Activated naive CD4-positive, alpha-beta T cell treated with anti-CD3 and anti-CD28 coated beads, Interleukin-2, amount 10 ng/mL, durations not matched to agents 7 days and 5 days (primary cell): ENCODE data around the gene KRTAP4-6.
"Not testable (repeated sequence)": the region's sequence is repeated elsewhere in the genome, so short reads cannot be mapped to it uniquely, and the experiment has no call there.

ENCODE experiments used
- CTCF ChIA-PET: fragments of 350-600 bp; sonication (Branson Sonifier 250); formaldehyde crosslinking; loops from one replicate; lab custom pipeline; 2021; ENCODE audit warnings: antibody characterized with exemption; lab: Charles Lee
- DNase-seq: peaks from one replicate; pipeline ENCODE4 v3.0.0-alpha.2; 2020
- H3K27ac Mint-ChIP-seq: one replicate; pipeline ENCODE4 v1.8.0; 2021; ENCODE audit warnings: mild to moderate bottlenecking, moderate library complexity, mixed read lengths
- H3K27me3 Mint-ChIP-seq: one replicate; pipeline ENCODE4 v1.8.0; 2021; ENCODE audit warnings: mild to moderate bottlenecking, mixed read lengths
- H3K36me3 Mint-ChIP-seq: one replicate; pipeline ENCODE4 v1.8.0; 2021; ENCODE audit warnings: mixed read lengths
- H3K4me1 Mint-ChIP-seq: one replicate; pipeline ENCODE4 v1.8.0; 2021; ENCODE audit warnings: mixed read lengths
- H3K4me3 Mint-ChIP-seq: one replicate; pipeline ENCODE4 v1.8.0; 2021; ENCODE audit warnings: mild to moderate bottlenecking, moderate library complexity, mixed read lengths
- H3K9me3 Mint-ChIP-seq: one replicate; pipeline ENCODE4 v1.8.0; 2021; ENCODE audit warnings: mixed read lengths

The KRTAP4-6 gene

GRCh38 chr17:41105347-41105746 lies 35.0 kb downstream of the KRTAP4-6 start, which contains the start of gene KRTAP4-9:
Gene KRTAP4-9 (plus strand): TSS chr17:41105389. CDS start chr17:41105389, 0 bp downstream.
- H3K4me1 Mint-ChIP-seq, result not testable (repeated sequence)

GRCh38 chr17:41104386-41105038 lies 35.8 kb downstream of the KRTAP4-6 start:
- H3K4me3 Mint-ChIP-seq, CTCF ChIA-PET, H3K27ac Mint-ChIP-seq, H3K9me3 Mint-ChIP-seq, DNase-seq, H3K36me3 Mint-ChIP-seq, H3K4me1 Mint-ChIP-seq, H3K27me3 Mint-ChIP-seq: not testable (repeated sequence)

More at GRCh38 chr17:41105347-41105746, 35.0 kb downstream of the KRTAP4-6 start, which contains the start of gene KRTAP4-9:
- H3K4me3 Mint-ChIP-seq, DNase-seq, H3K9me3 Mint-ChIP-seq, CTCF ChIA-PET, H3K36me3 Mint-ChIP-seq, H3K27ac Mint-ChIP-seq: not testable (repeated sequence)
- peaks cover 15% of the 10 kb centered on the region for H3K27me3 Mint-ChIP-seq

- DNase-seq, result no peak
- peaks cover 5% of the 10 kb centered on the region for H3K9me3 Mint-ChIP-seq
- CTCF ChIA-PET, result no interaction called here
- H3K36me3 Mint-ChIP-seq, result no peaks in the 10 kb centered on the region
- H3K4me1 Mint-ChIP-seq, result peaks cover 6% of the 10 kb centered on the region
- H3K27ac Mint-ChIP-seq, result no peak overlapping the region
- H3K4me3 Mint-ChIP-seq, result no peak overlapping the region
- H3K27me3 Mint-ChIP-seq, result peaks cover 10% of the 10 kb centered on the region
Measured at GRCh38 chr17:41103896-41104295, 36.4 kb downstream of the KRTAP4-6 start.

GRCh38 chr17:41101586-41102259 lies 38.6 kb downstream of the KRTAP4-6 start, which contains the start of gene KRTAP4-16:
Gene KRTAP4-16 (minus strand): TSS chr17:41102209. CDS start chr17:41102209, 0 bp downstream.
- H3K4me3 Mint-ChIP-seq, result no peak within 1 kb of the TSS
- no peaks in the 10 kb centered on the region for H3K36me3 Mint-ChIP-seq
- no peaks in the 10 kb centered on the region for H3K4me1 Mint-ChIP-seq
- CTCF ChIA-PET, result no interaction called here
- DNase-seq, result no peak
- H3K9me3 Mint-ChIP-seq, result no peaks in the 10 kb centered on the region
- H3K27ac Mint-ChIP-seq, result no peak within 1 kb of the TSS
- peaks cover 13% of the 10 kb centered on the region for H3K27me3 Mint-ChIP-seq

- not testable (repeated sequence) for H3K4me3 Mint-ChIP-seq, DNase-seq, H3K4me1 Mint-ChIP-seq
Measured at GRCh38 chr17:41099682-41100480, 40.5 kb downstream of the KRTAP4-6 start.

GRCh38 chr17:41098481-41098880 lies 41.9 kb downstream of the KRTAP4-6 start:
- CTCF ChIA-PET, result no interaction called here
- Mint-ChIP-seq H3K27ac (no peak overlapping the region), H3K36me3 (no peaks in the 10 kb centered on the region), H3K27me3 (peaks cover 16% of the 10 kb centered on the region), H3K4me3 (no peak overlapping the region), H3K9me3 (no peaks in the 10 kb centered on the region), H3K4me1 (no peaks in the 10 kb centered on the region)
- DNase-seq, result no peak

More at GRCh38 chr17:41099682-41100480, 40.5 kb downstream of the KRTAP4-6 start:
- H3K27me3 Mint-ChIP-seq, H3K27ac Mint-ChIP-seq, CTCF ChIA-PET, H3K9me3 Mint-ChIP-seq, H3K36me3 Mint-ChIP-seq: not testable (repeated sequence)

GRCh38 chr17:41098042-41098441 lies 42.3 kb downstream of the KRTAP4-6 start, which contains the start of gene KRTAP4-8:
Gene KRTAP4-8 (minus strand): TSS chr17:41098142. CDS start chr17:41098084, 58 bp downstream.
- Mint-ChIP-seq H3K27ac (no peak within 1 kb of the TSS), H3K27me3 (peaks cover 16% of the 10 kb centered on the region), H3K4me1 (no peaks in the 10 kb centered on the region), H3K36me3 (no peaks in the 10 kb centered on the region), H3K4me3 (no peak within 1 kb of the TSS), H3K9me3 (peaks cover 1% of the 10 kb centered on the region)
- CTCF ChIA-PET, result no interaction called here
- no peak for DNase-seq

GRCh38 chr17:41096055-41096454 lies 44.3 kb downstream of the KRTAP4-6 start:
- Mint-ChIP-seq H3K9me3 (peaks cover 3% of the 10 kb centered on the region), H3K27ac (no peak overlapping the region), H3K4me1 (no peaks in the 10 kb centered on the region), H3K4me3 (no peak overlapping the region), H3K36me3 (no peaks in the 10 kb centered on the region), H3K27me3 (peaks cover 12% of the 10 kb centered on the region)
- CTCF ChIA-PET, result no interaction called here
- no peak for DNase-seq
